GM12878 (cell line): ENCODE data around the gene UST. TPM values are rescaled to one million over a fixed set of nuclear protein-coding genes. Genes with fewer than 3 reads are reported as not detected.

ENCODE experiments used
- BCL11A ChIP-seq: IDR thresholded peaks from 2 replicates; pipeline ENCODE4 v1.6.1; 2011; ENCODE audit warnings: low read depth, low read length
- CBX5 ChIP-seq: sonication (generic); IDR thresholded peaks from 2 replicates; pipeline ENCODE4 v1.6.1; 2016; ENCODE audit warnings: low read depth, moderate library complexity, mild to moderate bottlenecking, inconsistent platforms
- CEBPB ChIP-seq, 2 experiments: fragments of 150-350 bp in 1 of 2; IDR thresholded peaks; 2 replicates each; pipeline ENCODE4 v1.6.1; 2012 to 2014; ENCODE audit warnings: low read depth in 2 of 2, low read length in 2 of 2, borderline replicate concordance in 1 of 2, inconsistent platforms in 1 of 2
- CHD1 ChIP-seq: IDR thresholded peaks from 2 replicates; pipeline ENCODE4 v1.6.1; 2012; ENCODE audit warnings: low read depth, low read length, improper control_type of control experiment
- CREM ChIP-seq: IDR thresholded peaks from 2 replicates; pipeline ENCODE4 v1.6.1; 2014; ENCODE audit warnings: antibody characterized with exemption, low read depth
- JUND ChIP-seq: IDR thresholded peaks from 2 replicates; pipeline ENCODE4 v1.6.1; 2012; ENCODE audit warnings: low read depth, mild to moderate bottlenecking, low read length, improper control_type of control experiment, moderate library complexity
- MTA2 ChIP-seq: fragments of 450-650 bp; IDR thresholded peaks from 2 replicates; pipeline ENCODE4 v1.6.1; 2016; ENCODE audit warnings: low read depth, mild to moderate bottlenecking, moderate library complexity
- PML ChIP-seq: IDR thresholded peaks from 2 replicates; pipeline ENCODE4 v1.6.1; 2012; ENCODE audit warnings: low read length, inconsistent platforms
- POLR2A ChIP-seq: IDR thresholded peaks from 2 replicates; pipeline ENCODE4 v1.6.1; 2011; ENCODE audit warnings: low read depth, mild to moderate bottlenecking, low read length
- SMAD5 ChIP-seq: IDR thresholded peaks from 2 replicates; pipeline ENCODE4 v1.6.1; 2016; ENCODE audit warnings: antibody characterized with exemption, low read depth
- ZBED1 ChIP-seq: IDR thresholded peaks from 2 replicates; pipeline ENCODE4 v1.6.1; 2016; ENCODE audit warnings: borderline replicate concordance
- ZNF207 ChIP-seq: fragments of 450-650 bp; IDR thresholded peaks from 2 replicates; pipeline ENCODE4 v1.6.1; 2014; ENCODE audit warnings: antibody characterized with exemption, mild to moderate bottlenecking, borderline replicate concordance
- polyA plus RNA-seq, 11 experiments: library from polyadenylated mRNA; depleted of rRNA in 4 of 11; unstranded in 6 of 11; stranded (reverse) in 5 of 11; fragments of >200 nt; fragmentation: Nextera tagmentation in 4 of 11; fragmentation: Illumina TruSeq in 1 of 11; extraction: Ambion mirVana in 4 of 11; extraction: Trizol in 1 of 11; gene quantifications; 1 replicate in 1 of 11; 2 replicates in 10 of 11; pipeline versions ENCODE4 v1.2.1 to v1.2.3, GENCODE V29; 2011 to 2016; ENCODE audit warnings: inconsistent platforms in 2 of 11, missing spikeins in 2 of 11, low read depth in 1 of 11
- total RNA-seq, 4 experiments: library from RNA; depleted of rRNA in 3 of 4; stranded (reverse); fragments of >200 nt in 3 of 4; fragmentation: Illumina TruSeq in 1 of 4; extraction: Trizol in 1 of 4; gene quantifications; 2 replicates each; pipeline versions ENCODE4 v1.2.1 to v1.2.3, GENCODE V29; 2013 to 2021
- TF ChIP-seq, protein P1 (sequence below): fragments of 450-650 bp; IDR thresholded peaks from 2 replicates; pipeline ENCODE4 v1.6.1; 2017; ENCODE audit warnings: low read depth, mild to moderate bottlenecking, moderate library complexity
- TF ChIP-seq, protein P2 (sequence below): fragments of 450-650 bp; IDR thresholded peaks from 2 replicates; pipeline ENCODE4 v1.6.1; 2017; ENCODE audit warnings: mild to moderate bottlenecking, moderate library complexity
- TF ChIP-seq, protein P3 (sequence below): fragments of 450-650 bp; IDR thresholded peaks from 2 replicates; pipeline ENCODE4 v1.6.1; 2016; ENCODE audit warnings: mild to moderate bottlenecking, moderate library complexity, borderline replicate concordance
- TF ChIP-seq, protein P4 (sequence below): fragments of 450-650 bp; formaldehyde crosslinking; IDR thresholded peaks from 2 replicates; pipeline ENCODE4 v1.4.0; 2022; ENCODE audit warnings: mild to moderate bottlenecking, moderate library complexity

UST gene
- total and polyA plus RNA-seq, 10 of the 15 experiments (the other 5 are each of a cell fraction or from before 2014, with no cell fraction given): 0.74 to 43.3 (median 2.2) TPM

DNA sequence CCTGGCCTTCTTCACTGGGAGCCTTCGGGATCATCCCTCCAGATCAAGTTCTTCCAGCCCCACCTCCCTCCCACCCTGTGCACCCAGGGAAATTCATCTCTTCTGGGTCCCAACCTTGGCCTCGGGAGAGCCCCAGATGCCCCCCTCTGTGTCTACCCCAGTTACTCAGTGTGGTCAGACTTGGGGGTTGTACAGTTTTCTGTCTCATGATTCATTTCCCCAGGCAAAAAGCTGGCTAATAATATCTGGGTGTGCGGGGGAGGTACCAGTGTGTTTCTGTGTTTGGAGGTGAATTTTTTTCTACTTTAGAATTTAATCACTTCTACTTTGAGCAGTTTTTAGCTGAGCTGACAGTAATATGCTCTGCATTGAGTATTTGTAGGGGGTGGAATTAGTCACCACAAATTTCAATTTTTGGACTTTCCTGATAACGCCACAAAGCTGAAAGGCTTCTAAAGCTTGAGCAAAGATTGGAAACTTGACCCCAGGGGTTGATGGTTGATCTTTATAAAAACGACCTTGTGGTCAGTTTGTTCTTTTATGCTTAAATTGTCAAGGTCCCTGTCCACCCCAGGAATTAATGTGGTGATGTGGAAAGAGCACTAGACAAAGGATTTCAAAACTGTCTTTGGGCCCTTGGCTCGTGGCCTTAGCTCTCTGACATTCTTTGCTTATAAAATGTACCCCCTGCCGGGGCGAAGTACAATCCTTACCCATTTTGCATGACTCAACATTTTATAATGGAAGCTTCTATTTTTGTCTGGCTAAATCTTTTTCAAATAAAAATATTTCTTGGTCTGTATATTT lies 286.0 kb downstream of the UST start (continued):
- TF ChIP-seq ZNF207 (peak; percentile 57; the same call in 1 of the 2 replicates), BCL11A (peak; percentile 93), CREM (peak; percentile 90), ZBED1 (peak; percentile 97), CHD1 (peak; percentile 54; the same call in 1 of the 2 replicates), JUND (no peak; the same call in 1 of the 2 replicates), CBX5 (0 out of 2 replicates have a peak, but pooled peaks have one; percentile 77), POLR2A (no peak), SMAD5 (no peak), MTA2 (peak; percentile 95), CEBPB (IDR thresholded peaks at IDR 0.05; ENCODE audit: borderline replicate concordance in 1 of 2, low read depth in 2 of 2, low read length in 2 of 2) (0 out of 4 replicates have a peak, but pooled peaks of 1 of the 2 experiments have one; percentile 72), PML (peak; percentile 84; the same call in 1 of the 2 replicates)
- TF ChIP-seq, protein P1, sequence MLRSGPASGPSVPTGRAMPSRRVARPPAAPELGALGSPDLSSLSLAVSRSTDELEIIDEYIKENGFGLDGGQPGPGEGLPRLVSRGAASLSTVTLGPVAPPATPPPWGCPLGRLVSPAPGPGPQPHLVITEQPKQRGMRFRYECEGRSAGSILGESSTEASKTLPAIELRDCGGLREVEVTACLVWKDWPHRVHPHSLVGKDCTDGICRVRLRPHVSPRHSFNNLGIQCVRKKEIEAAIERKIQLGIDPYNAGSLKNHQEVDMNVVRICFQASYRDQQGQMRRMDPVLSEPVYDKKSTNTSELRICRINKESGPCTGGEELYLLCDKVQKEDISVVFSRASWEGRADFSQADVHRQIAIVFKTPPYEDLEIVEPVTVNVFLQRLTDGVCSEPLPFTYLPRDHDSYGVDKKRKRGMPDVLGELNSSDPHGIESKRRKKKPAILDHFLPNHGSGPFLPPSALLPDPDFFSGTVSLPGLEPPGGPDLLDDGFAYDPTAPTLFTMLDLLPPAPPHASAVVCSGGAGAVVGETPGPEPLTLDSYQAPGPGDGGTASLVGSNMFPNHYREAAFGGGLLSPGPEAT: peak; percentile 85
- TF ChIP-seq, protein P2, sequence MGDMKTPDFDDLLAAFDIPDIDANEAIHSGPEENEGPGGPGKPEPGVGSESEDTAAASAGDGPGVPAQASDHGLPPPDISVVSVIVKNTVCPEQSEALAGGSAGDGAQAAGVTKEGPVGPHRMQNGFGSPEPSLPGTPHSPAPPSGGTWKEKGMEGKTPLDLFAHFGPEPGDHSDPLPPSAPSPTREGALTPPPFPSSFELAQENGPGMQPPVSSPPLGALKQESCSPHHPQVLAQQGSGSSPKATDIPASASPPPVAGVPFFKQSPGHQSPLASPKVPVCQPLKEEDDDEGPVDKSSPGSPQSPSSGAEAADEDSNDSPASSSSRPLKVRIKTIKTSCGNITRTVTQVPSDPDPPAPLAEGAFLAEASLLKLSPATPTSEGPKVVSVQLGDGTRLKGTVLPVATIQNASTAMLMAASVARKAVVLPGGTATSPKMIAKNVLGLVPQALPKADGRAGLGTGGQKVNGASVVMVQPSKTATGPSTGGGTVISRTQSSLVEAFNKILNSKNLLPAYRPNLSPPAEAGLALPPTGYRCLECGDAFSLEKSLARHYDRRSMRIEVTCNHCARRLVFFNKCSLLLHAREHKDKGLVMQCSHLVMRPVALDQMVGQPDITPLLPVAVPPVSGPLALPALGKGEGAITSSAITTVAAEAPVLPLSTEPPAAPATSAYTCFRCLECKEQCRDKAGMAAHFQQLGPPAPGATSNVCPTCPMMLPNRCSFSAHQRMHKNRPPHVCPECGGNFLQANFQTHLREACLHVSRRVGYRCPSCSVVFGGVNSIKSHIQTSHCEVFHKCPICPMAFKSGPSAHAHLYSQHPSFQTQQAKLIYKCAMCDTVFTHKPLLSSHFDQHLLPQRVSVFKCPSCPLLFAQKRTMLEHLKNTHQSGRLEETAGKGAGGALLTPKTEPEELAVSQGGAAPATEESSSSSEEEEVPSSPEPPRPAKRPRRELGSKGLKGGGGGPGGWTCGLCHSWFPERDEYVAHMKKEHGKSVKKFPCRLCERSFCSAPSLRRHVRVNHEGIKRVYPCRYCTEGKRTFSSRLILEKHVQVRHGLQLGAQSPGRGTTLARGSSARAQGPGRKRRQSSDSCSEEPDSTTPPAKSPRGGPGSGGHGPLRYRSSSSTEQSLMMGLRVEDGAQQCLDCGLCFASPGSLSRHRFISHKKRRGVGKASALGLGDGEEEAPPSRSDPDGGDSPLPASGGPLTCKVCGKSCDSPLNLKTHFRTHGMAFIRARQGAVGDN: peak; percentile 77
- TF ChIP-seq, protein P3, sequence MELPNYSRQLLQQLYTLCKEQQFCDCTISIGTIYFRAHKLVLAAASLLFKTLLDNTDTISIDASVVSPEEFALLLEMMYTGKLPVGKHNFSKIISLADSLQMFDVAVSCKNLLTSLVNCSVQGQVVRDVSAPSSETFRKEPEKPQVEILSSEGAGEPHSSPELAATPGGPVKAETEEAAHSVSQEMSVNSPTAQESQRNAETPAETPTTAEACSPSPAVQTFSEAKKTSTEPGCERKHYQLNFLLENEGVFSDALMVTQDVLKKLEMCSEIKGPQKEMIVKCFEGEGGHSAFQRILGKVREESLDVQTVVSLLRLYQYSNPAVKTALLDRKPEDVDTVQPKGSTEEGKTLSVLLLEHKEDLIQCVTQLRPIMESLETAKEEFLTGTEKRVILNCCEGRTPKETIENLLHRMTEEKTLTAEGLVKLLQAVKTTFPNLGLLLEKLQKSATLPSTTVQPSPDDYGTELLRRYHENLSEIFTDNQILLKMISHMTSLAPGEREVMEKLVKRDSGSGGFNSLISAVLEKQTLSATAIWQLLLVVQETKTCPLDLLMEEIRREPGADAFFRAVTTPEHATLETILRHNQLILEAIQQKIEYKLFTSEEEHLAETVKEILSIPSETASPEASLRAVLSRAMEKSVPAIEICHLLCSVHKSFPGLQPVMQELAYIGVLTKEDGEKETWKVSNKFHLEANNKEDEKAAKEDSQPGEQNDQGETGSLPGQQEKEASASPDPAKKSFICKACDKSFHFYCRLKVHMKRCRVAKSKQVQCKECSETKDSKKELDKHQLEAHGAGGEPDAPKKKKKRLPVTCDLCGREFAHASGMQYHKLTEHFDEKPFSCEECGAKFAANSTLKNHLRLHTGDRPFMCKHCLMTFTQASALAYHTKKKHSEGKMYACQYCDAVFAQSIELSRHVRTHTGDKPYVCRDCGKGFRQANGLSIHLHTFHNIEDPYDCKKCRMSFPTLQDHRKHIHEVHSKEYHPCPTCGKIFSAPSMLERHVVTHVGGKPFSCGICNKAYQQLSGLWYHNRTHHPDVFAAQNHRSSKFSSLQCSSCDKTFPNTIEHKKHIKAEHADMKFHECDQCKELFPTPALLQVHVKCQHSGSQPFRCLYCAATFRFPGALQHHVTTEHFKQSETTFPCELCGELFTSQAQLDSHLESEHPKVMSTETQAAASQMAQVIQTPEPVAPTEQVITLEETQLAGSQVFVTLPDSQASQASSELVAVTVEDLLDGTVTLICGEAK: no peak; the same call in 1 of the 2 replicates
- TF ChIP-seq, protein P4, sequence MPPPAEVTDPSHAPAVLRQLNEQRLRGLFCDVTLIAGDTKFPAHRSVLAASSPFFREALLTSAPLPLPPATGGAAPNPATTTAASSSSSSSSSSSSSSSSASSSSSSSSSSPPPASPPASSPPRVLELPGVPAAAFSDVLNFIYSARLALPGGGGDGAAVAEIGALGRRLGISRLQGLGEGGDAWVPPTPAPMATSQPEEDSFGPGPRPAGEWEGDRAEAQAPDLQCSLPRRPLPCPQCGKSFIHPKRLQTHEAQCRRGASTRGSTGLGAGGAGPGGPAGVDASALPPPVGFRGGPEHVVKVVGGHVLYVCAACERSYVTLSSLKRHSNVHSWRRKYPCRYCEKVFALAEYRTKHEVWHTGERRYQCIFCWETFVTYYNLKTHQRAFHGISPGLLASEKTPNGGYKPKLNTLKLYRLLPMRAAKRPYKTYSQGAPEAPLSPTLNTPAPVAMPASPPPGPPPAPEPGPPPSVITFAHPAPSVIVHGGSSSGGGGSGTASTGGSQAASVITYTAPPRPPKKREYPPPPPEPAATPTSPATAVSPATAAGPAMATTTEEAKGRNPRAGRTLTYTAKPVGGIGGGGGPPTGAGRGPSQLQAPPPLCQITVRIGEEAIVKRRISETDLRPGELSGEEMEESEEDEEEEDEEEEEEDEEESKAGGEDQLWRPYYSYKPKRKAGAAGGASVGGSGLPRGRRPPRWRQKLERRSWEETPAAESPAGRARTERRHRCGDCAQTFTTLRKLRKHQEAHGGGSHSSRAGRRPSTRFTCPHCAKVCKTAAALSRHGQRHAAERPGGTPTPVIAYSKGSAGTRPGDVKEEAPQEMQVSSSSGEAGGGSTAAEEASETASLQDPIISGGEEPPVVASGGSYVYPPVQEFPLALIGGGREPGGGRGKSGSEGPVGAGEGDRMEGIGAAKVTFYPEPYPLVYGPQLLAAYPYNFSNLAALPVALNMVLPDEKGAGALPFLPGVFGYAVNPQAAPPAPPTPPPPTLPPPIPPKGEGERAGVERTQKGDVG (CRISPR knock-in tag): no peak
